Parathyroid adenoma (tissue), 2 donors: ENCODE results near the gene OR6C65.
"Not testable (repeated sequence)": the region's sequence is repeated elsewhere in the genome, so short reads cannot be mapped to it uniquely, and the experiment has no call there.

Experiments
- H2AFZ ChIP-seq: fragments of 300-600 bp; sonication (generic); one replicate; pipeline ENCODE4 v1.7.0; 2017; ENCODE audit warnings: antibody characterized with exemption, mild to moderate bottlenecking
- H3K27ac ChIP-seq: fragments of 300-600 bp; sonication (generic); one replicate; pipeline ENCODE4 v1.7.0; 2017
- H3K27me3 ChIP-seq: fragments of 300-600 bp; sonication (generic); one replicate; pipeline ENCODE4 v1.7.0; 2017; ENCODE audit warnings: low read length; ENCODE audit not compliant: control insufficient read depth, insufficient read depth
- H3K36me3 ChIP-seq: fragments of 300-600 bp; sonication (generic); one replicate; pipeline ENCODE4 v1.7.0; 2017; ENCODE audit warnings: low read length; ENCODE audit not compliant: control insufficient read depth, insufficient read depth
- H3K4me1 ChIP-seq: fragments of 300-600 bp; sonication (generic); one replicate; pipeline ENCODE4 v1.7.0; 2017; ENCODE audit warnings: control low read depth
- H3K4me2 ChIP-seq: fragments of 300-600 bp; sonication (generic); one replicate; pipeline ENCODE4 v1.7.0; 2017; ENCODE audit warnings: low read length
- H3K4me3 ChIP-seq: fragments of 300-600 bp; sonication (generic); one replicate; pipeline ENCODE4 v1.7.0; 2017; ENCODE audit warnings: low read depth, low read length
- H3K79me2 ChIP-seq: fragments of 300-600 bp; sonication (generic); one replicate; pipeline ENCODE4 v1.7.0; 2017; ENCODE audit warnings: control low read depth
- H3K9ac ChIP-seq: fragments of 300-600 bp; sonication (generic); one replicate; pipeline ENCODE4 v1.7.0; 2017; ENCODE audit warnings: mild to moderate bottlenecking
- H3K9me3 ChIP-seq: fragments of 300-600 bp; sonication (generic); one replicate; pipeline ENCODE4 v1.7.0; 2017; ENCODE audit warnings: low read length; ENCODE audit not compliant: control insufficient read depth
- CTCF ChIP-seq: fragments of 300-600 bp; sonication (generic); IDR thresholded peaks from one replicate; pipeline ENCODE4 v1.7.0; 2017; ENCODE audit warnings: antibody characterized with exemption, mild to moderate bottlenecking
- donor health status: primary hyperparathyroidism.

OR6C65 gene

GRCh38 chr12:55385891-55386290, 14.4 kb upstream of the OR6C65 start:
- Histone ChIP-seq H3K4me3 (no peak overlapping the region), H3K4me1 (no peaks in the 10 kb centered on the region), H3K4me2 (no peak overlapping the region), H3K27me3 (no peaks in the 10 kb centered on the region), H3K79me2 (no peaks in the 10 kb centered on the region), H3K9ac (no peak overlapping the region), H3K9me3 (no peaks in the 10 kb centered on the region), H2AFZ (no peak overlapping the region), H3K36me3 (no peaks in the 10 kb centered on the region), H3K27ac (no peak overlapping the region)
- TF ChIP-seq CTCF: no peak

- Histone ChIP-seq H3K9ac (no peak overlapping the region), H3K4me3 (no peak overlapping the region), H3K27ac (no peak overlapping the region), H3K4me1 (no peaks in the 10 kb centered on the region), H3K79me2 (no peaks in the 10 kb centered on the region), H2AFZ (no peak overlapping the region), H3K4me2 (no peak overlapping the region), H3K36me3 (no peaks in the 10 kb centered on the region), H3K27me3 (no peaks in the 10 kb centered on the region), H3K9me3 (no peaks in the 10 kb centered on the region)
- no peak for TF ChIP-seq CTCF
Observed at GRCh38 chr12:55392032-55392795, 8.1 kb upstream of the OR6C65 start.

- no peak for TF ChIP-seq CTCF
Observed at GRCh38 chr12:55396326-55396725, 4.0 kb upstream of the OR6C65 start.

GRCh38 chr12:55407866-55408265, 7.5 kb downstream of the OR6C65 start:
- H3K27ac ChIP-seq: no peak overlapping the region
- no peaks in the 10 kb centered on the region for H3K9me3 ChIP-seq
- H3K9ac ChIP-seq: no peak overlapping the region
- no peak for TF ChIP-seq CTCF
- H3K4me1 ChIP-seq: no peaks in the 10 kb centered on the region
- no peak overlapping the region for H3K4me3 ChIP-seq
- no peaks in the 10 kb centered on the region for H3K79me2 ChIP-seq
- H3K36me3 ChIP-seq: no peaks in the 10 kb centered on the region
- H3K4me2 ChIP-seq: no peak overlapping the region
- no peaks in the 10 kb centered on the region for H3K27me3 ChIP-seq
- H2AFZ ChIP-seq: no peak overlapping the region

More at GRCh38 chr12:55396326-55396725, 4.0 kb upstream of the OR6C65 start:
- Histone ChIP-seq H3K79me2 (no peaks in the 10 kb centered on the region), H3K4me1 (no peaks in the 10 kb centered on the region), H3K9ac (no peak overlapping the region), H2AFZ (no peak overlapping the region), H3K27ac (no peak overlapping the region), H3K4me3 (no peak overlapping the region), H3K9me3 (no peaks in the 10 kb centered on the region), H3K36me3 (no peaks in the 10 kb centered on the region), H3K4me2 (no peak overlapping the region), H3K27me3 (no peaks in the 10 kb centered on the region)

- H3K4me1 ChIP-seq, H3K4me3 ChIP-seq, H3K9me3 ChIP-seq, H3K9ac ChIP-seq, H3K27me3 ChIP-seq, H3K79me2 ChIP-seq, H2AFZ ChIP-seq, H3K4me2 ChIP-seq, H3K27ac ChIP-seq, H3K36me3 ChIP-seq: not testable (repeated sequence)
Observed at GRCh38 chr12:55409133-55409532, 8.8 kb downstream of the OR6C65 start.

GRCh38 chr12:55412138-55412537, 11.8 kb downstream of the OR6C65 start:
- H3K4me1 ChIP-seq, H3K36me3 ChIP-seq, H3K27ac ChIP-seq, H2AFZ ChIP-seq, H3K9me3 ChIP-seq, H3K27me3 ChIP-seq, H3K79me2 ChIP-seq, H3K4me3 ChIP-seq, H3K9ac ChIP-seq, H3K4me2 ChIP-seq: not testable (repeated sequence)

GRCh38 chr12:55413498-55414388, 13.4 kb downstream of the OR6C65 start:
- H3K79me2 ChIP-seq, H3K36me3 ChIP-seq, H3K27ac ChIP-seq, H3K4me3 ChIP-seq, H3K27me3 ChIP-seq, H3K9ac ChIP-seq, H3K9me3 ChIP-seq, H2AFZ ChIP-seq, H3K4me2 ChIP-seq, H3K4me1 ChIP-seq: not testable (repeated sequence)
